ENCODE measurements around the gene B3GALNT2.

Gene B3GALNT2

GRCh38 chr1:235403593-235403992 lies 100.7 kb downstream of the B3GALNT2 start:
- Histone ChIP-seq H3K4me3 (ENCODE audit: low read depth in 1 of 2, low read length in 1 of 2) (no peak overlapping the region), H3K4me1 (ENCODE audit: control insufficient read depth in 1 of 2, insufficient read depth in 1 of 2, low read depth in 1 of 2, low read length in 1 of 2) (peaks cover 6 to 11% of the 10 kb centered on the region in 2 experiments), H3K9me3 (no peaks in the 10 kb centered on the region), H3K36me3 (no peaks in the 10 kb centered on the region), H3K27ac (no peak overlapping the region), H3K27me3 (no peaks in the 10 kb centered on the region)
- no peak for TF ChIP-seq CTCF (IDR thresholded peaks at IDR 0.05)

- H3K27ac ChIP-seq = no peak overlapping the region
- no peak for TF ChIP-seq CTCF (IDR thresholded peaks at IDR 0.05)
- no peaks in the 10 kb centered on the region for H3K36me3 ChIP-seq
Observed at GRCh38 chr1:235402457-235403200, 101.6 kb downstream of the B3GALNT2 start.

GRCh38 chr1:235401251-235401650 lies 103.0 kb downstream of the B3GALNT2 start:
- Histone ChIP-seq H3K36me3 (no peaks in the 10 kb centered on the region), H3K4me1 (ENCODE audit: control insufficient read depth in 1 of 2, insufficient read depth in 1 of 2, low read depth in 1 of 2, low read length in 1 of 2) (peaks cover 6 to 11% of the 10 kb centered on the region in 2 experiments), H3K27me3 (no peaks in the 10 kb centered on the region), H3K27ac (no peak overlapping the region), H3K9me3 (no peaks in the 10 kb centered on the region), H3K4me3 (ENCODE audit: low read depth in 1 of 2, low read length in 1 of 2) (no peak overlapping the region)
- no peak for TF ChIP-seq CTCF (IDR thresholded peaks at IDR 0.05)

More at GRCh38 chr1:235402457-235403200, 101.6 kb downstream of the B3GALNT2 start:
- H3K9me3 ChIP-seq = no peaks in the 10 kb centered on the region
- no peaks in the 10 kb centered on the region for H3K27me3 ChIP-seq
- peaks cover 6 to 11% of the 10 kb centered on the region in 2 experiments for H3K4me1 ChIP-seq (ENCODE audit: control insufficient read depth in 1 of 2, insufficient read depth in 1 of 2, low read depth in 1 of 2, low read length in 1 of 2)
- H3K4me3 ChIP-seq (ENCODE audit: low read depth in 1 of 2, low read length in 1 of 2) = no peak overlapping the region
